ENCODE data around the gene TDP2.

TDP2 gene

DNA sequence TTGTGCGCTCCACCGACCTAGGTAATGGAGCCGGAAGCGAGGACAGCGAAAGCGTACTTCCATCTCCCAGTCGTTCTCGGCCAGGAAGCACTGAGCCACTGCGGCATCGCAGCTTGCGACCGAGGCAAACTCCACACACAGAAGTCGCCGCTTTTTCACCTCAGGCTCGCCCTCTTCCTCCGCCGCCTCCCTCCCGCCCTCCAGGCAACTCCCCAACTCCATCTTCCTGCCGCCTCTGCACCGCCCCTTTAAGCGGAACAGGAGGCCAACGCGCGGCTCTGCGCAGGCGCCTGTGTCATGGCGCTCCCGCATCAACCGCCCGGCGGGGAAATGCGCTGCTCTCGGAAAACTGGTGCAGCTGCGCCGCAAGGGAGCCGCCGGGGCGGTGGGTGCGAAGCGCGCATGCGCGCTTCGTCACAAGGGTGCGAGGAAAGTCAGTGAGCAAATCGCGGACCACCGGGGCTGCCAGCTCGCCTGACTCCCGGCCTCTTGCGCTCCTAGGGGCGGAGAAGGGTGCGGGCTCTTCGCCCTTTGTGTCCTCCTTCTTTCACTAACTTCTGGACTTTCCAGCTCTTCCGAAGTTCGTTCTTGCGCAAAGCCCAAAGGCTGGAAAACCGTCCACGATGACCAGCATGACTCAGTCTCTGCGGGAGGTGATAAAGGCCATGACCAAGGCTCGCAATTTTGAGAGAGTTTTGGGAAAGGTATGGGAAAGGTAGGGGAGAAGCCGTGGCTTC, at the start of gene TDP2, which contains the start of gene ACOT13:
TSS of gene TDP2 (minus strand) at position 259 of the 737 bp plus-strand sequence. CDS start at position 222, 37 bp downstream.
TSS of gene ACOT13 (plus strand) at position 437 of the 737 bp plus-strand sequence. CDS start at position 624, 187 bp downstream.
- in situ Hi-C loops (cut with MboI; ENCODE audit: low pct_unique_long_range_greater_than_20kb, low sequenced_read_pairs, unreplicated experiment), result no loop called here
- TF ChIP-seq, protein P1, sequence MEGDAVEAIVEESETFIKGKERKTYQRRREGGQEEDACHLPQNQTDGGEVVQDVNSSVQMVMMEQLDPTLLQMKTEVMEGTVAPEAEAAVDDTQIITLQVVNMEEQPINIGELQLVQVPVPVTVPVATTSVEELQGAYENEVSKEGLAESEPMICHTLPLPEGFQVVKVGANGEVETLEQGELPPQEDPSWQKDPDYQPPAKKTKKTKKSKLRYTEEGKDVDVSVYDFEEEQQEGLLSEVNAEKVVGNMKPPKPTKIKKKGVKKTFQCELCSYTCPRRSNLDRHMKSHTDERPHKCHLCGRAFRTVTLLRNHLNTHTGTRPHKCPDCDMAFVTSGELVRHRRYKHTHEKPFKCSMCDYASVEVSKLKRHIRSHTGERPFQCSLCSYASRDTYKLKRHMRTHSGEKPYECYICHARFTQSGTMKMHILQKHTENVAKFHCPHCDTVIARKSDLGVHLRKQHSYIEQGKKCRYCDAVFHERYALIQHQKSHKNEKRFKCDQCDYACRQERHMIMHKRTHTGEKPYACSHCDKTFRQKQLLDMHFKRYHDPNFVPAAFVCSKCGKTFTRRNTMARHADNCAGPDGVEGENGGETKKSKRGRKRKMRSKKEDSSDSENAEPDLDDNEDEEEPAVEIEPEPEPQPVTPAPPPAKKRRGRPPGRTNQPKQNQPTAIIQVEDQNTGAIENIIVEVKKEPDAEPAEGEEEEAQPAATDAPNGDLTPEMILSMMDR (IDR thresholded peaks at IDR 0.05; ENCODE audit: extremely low read depth, insufficient read depth, missing control alignments), result peak; percentile 35
- peak; percentile 91 for DNase-seq (ENCODE audit: low spot score)

DNA sequence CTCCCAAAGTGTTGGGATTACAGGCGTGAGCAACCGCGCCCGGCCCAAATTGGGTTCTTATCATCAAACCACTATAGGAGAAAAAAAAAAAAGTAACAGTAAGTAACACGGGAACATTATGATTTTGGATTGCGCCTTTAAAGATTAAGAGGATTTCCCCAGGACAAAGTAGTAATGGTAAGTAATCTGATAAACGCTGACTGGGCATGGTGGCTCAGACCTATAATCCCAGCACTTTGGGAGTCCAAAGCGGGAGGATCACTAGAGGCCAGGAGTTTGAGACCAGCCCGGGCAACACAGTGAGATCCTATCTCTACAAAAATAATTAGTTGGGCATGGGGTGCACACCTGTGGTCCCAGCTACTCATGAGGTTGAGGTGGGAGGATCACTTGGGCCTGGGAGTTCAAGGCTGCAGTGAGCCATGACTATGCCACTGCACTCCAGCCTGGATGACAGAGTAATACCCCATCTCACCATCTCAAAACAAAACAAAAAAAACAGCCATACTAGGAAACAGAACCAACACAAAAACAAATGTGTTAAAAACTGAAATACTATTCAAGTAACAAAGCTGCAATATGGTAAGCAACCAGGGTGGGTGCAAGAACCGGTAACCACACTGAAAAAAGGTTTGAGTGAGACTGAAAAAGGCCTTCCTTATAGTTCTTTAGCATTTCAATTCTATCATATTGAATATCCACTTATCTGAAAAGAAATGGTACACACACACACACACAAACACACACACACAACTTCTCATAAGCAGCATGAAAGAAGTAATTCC, 44.0 kb upstream of the TDP2 start:
- in situ Hi-C loops (cut with MboI; ENCODE audit: low pct_unique_long_range_greater_than_20kb, low sequenced_read_pairs, unreplicated experiment), result loop anchor here (10.0 to 25.0 kb wide), 2 partner anchors 64 to 302 kb away; partner anchors contain the start of gene GMNN
- no peak for DNase-seq (ENCODE audit: low spot score)
- TF ChIP-seq, protein P1 (IDR thresholded peaks at IDR 0.05; ENCODE audit: extremely low read depth, insufficient read depth, missing control alignments), result no peak

DNA sequence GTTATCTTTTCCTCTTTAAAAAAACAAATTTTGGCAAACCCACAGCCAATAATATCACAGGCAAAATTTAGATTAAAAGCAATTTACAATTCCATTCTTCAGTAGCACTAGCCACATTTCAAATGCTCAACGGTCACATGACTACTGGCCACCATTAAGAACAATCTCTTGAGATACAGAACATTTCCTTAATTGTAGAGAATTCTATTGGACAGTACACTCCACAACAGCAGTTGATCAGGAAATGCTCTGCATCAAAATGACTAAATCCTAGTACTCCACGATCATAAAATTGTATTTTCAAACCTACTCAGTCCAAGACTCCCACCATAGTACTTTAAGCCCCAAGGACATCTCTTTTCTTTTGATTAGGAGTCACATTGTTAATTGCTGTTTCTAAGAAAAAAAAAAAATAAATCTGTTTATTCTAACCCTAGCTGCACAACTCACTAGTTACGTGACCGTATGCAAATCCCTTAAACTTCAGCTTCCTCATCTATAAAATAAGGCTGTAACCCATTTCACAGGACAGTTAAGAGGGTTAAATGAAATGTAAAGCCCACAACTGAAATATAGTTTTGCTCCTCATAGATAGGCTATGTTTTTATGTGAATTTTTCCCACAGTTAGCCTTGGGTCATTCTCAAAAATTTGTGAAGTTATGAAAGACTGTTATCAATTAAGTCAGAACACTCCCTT, 42.5 kb upstream of the TDP2 start:
- in situ Hi-C loops (cut with MboI; ENCODE audit: low pct_unique_long_range_greater_than_20kb, low sequenced_read_pairs, unreplicated experiment), result loop anchor here (25.0 kb wide), 1 partner anchor 303 kb away; no protein-coding TSS in a partner anchor
- DNase-seq (ENCODE audit: low spot score), result no peak

DNA sequence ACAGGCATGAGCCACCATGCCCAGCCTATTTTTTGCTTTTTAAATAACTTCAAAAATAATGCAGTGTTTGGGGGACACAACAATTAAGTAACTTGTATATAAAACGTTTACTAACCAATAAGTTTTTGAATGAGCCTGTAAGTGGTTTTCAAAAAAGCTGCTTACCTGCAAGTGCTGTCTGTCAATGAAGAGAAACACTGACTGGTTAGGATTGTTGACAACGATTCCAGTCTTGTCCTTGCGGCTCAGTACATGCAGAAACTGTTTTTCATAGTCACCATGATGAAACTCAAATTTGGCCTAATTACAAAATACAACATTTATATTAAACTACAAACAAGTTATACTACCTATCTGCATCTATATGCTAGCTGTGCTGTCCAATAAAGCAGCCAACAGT, 41.9 kb upstream of the TDP2 start:
- in situ Hi-C loops (cut with MboI; ENCODE audit: low pct_unique_long_range_greater_than_20kb, low sequenced_read_pairs, unreplicated experiment), result loop anchor here (25.0 kb wide), 1 partner anchor 304 kb away; no protein-coding TSS in a partner anchor
- no peak for DNase-seq (ENCODE audit: low spot score)
- TF ChIP-seq, protein P1 (IDR thresholded peaks at IDR 0.05; ENCODE audit: extremely low read depth, insufficient read depth, missing control alignments), result no peak

More for the DNA sequence above, 42.5 kb upstream of the TDP2 start:
- TF ChIP-seq, protein P1 (IDR thresholded peaks at IDR 0.05; ENCODE audit: extremely low read depth, insufficient read depth, missing control alignments), result no peak

- TF ChIP-seq, protein P1 (IDR thresholded peaks at IDR 0.05; ENCODE audit: extremely low read depth, insufficient read depth, missing control alignments), result no peak
- DNase-seq (ENCODE audit: low spot score), result no peak
- in situ Hi-C loops (cut with MboI; ENCODE audit: low pct_unique_long_range_greater_than_20kb, low sequenced_read_pairs, unreplicated experiment), result loop anchor here (25.0 kb wide), 1 partner anchor 308 kb away; no protein-coding TSS in a partner anchor
Measured at GRCh38 chr6:24704468-24704867, 37.8 kb upstream of the TDP2 start.
